ENCODE results near the gene FAM124A. TPM values are rescaled to one million over a fixed set of nuclear protein-coding genes. Genes with fewer than 3 reads are reported as not detected.

The FAM124A gene
- total RNA-seq, 1 experiment from 2014 or later = 3.1 TPM

DNA sequence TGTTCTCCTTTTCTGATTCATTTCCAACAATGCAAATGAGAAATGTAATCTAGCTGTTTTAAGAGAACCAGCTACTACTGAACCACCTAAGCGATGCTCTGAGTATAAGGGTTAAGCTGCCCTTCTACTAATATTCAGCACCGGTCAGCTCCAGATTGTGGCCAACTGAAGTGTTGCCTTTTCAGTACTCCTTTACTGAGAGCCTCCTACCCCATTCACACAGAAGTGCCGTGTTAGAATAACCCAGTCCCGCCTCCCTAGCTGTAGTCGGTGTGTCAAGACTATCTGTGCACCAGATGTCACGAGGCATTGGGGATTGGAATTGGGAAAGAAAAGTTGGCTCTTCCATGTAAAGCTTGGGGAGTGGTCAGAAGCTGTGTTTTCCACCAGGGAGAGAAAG is 45.4 kb downstream of the FAM124A start:
- no peak for DNase-seq (ENCODE audit: low read depth, low spot score)
- no TSS peak for BruUV-seq (replicated peaks)
- Histone ChIP-seq H3K4me3 (replicated peaks in 1 of 2; ENCODE audit: low read depth in 1 of 2, low read length in 2 of 2) (no peak overlapping the region), H3K9me3 (ENCODE audit: control insufficient read depth in 1 of 2, insufficient read depth in 1 of 2, low read depth in 1 of 2, low read length in 2 of 2) (no peaks in the 10 kb centered on the region), H3K4me1 (ENCODE audit: control insufficient read depth in 1 of 2, insufficient read depth in 2 of 2, low read length in 2 of 2) (no peaks in the 10 kb centered on the region), H3K36me3 (ENCODE audit: control insufficient read depth in 1 of 2, insufficient read depth in 2 of 2, low read length in 2 of 2) (no peaks in the 10 kb centered on the region), H4K20me1 (ENCODE audit: insufficient read depth) (no peaks in the 10 kb centered on the region), H3K9me2 (ENCODE audit: insufficient read depth) (no peaks in the 10 kb centered on the region), H2AFZ (ENCODE audit: low read depth, low read length, poor library complexity, severe bottlenecking) (no peak overlapping the region), H3K79me2 (ENCODE audit: insufficient read depth, low read length) (no peaks in the 10 kb centered on the region), H3K9ac (ENCODE audit: low read length) (no peak overlapping the region), H3K27ac (ENCODE audit: low read depth, low read length) (no peak overlapping the region), H3K27me3 (ENCODE audit: insufficient read depth, low read length) (no peaks in the 10 kb centered on the region), H3K4me2 (ENCODE audit: low read length) (no peak overlapping the region)
- ChIA-PET CTCF (interaction anchor here (2.2 kb wide), 1 partner anchor 19 kb away, joined by 10 read pairs; no protein-coding TSS in a partner anchor), RAD21 (ENCODE audit: low non-redundant PET in 1 of 2, low total read pairs in 2 of 2, uncharacterized antibody in 2 of 2, unreplicated experiment in 2 of 2) (no interaction called here), POLR2A (no interaction called here)
- TF ChIP-seq MAX (IDR thresholded peaks at IDR 0.05) = no peak
- no peak for TF ChIP-seq EZH2 (IDR thresholded peaks at IDR 0.05)
- no peak for TF ChIP-seq CTCF (IDR thresholded peaks at IDR 0.05 in 2 of 3, conservative IDR thresholded peaks at IDR 0.05 in 1 of 3; ENCODE audit: borderline replicate concordance in 1 of 3, insufficient read depth in 1 of 3, low read depth in 2 of 3, low read length in 2 of 3)
- no peak for TF ChIP-seq YY1 (IDR thresholded peaks at IDR 0.05; ENCODE audit: extremely low read depth, insufficient replicate concordance, low read depth, low read length)
- TF ChIP-seq REST (IDR thresholded peaks at IDR 0.05; ENCODE audit: low read depth) = peak; percentile 9; the same call in 1 of the 2 replicates
- no peak for ATAC-seq
- intact Hi-C loops (cut with micrococcal nuclease) = no loop called here
